Activated T-helper 9 cell treated with anti-CD3 and anti-CD28 coated beads, Interleukin-2, amount 50 U/mL, for 16 hours (primary cell): ENCODE measurements around the gene SFRP2.
A peak's percentile ranks its signal among the peaks of the same experiment; 100 is the strongest.

Source experiments
- DNase-seq: peaks from one replicate; pipeline ENCODE4 v3.0.0-alpha.2; 2020; ENCODE audit warnings: low read depth

The SFRP2 gene

GRCh38 chr4:153771046-153771445 lies 17.8 kb downstream of the SFRP2 start:
- no peak for DNase-seq

GRCh38 chr4:153766758-153767157 lies 22.1 kb downstream of the SFRP2 start:
- DNase-seq, result no peak

GRCh38 chr4:153765894-153766293 lies 23.0 kb downstream of the SFRP2 start:
- no peak for DNase-seq

DNA sequence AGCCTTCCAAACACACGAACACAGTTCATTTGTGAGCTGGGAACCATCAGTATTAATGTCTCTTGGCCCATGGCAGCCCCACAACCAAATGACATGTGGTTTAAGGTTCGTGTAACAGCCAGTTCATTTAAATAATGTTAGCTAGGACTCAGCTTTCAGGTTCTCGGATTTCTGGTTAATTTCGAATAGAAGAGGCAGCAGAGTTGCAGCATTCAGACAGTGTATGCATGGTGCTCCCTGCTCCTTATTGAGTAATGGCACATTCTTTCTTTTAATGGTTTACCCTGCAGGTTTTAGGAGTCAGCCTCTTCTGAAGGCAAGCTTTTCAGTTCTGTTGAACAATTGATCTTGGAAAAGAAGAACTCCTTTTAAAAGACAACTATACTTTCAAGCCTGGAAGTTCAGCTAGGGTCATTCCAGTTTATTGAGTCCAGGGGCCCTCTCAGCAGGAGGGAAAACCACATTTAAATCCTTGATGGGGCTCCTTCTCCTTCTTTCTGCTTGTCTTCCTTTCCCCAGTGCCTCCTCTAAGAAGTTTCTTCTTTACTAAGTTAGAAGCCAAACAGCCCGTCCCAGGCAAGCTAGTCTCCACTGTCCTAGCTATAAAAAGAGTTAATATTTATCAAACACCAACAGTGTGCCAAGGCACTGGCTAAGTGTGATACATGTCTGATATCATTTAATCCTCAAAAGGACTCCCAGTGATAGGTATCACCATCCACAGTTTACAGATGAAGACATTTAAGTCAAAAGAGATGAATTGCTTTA lies 24.1 kb downstream of the SFRP2 start:
- no peak for DNase-seq

GRCh38 chr4:153763404-153763803 lies 25.5 kb downstream of the SFRP2 start:
- no peak for DNase-seq

DNA sequence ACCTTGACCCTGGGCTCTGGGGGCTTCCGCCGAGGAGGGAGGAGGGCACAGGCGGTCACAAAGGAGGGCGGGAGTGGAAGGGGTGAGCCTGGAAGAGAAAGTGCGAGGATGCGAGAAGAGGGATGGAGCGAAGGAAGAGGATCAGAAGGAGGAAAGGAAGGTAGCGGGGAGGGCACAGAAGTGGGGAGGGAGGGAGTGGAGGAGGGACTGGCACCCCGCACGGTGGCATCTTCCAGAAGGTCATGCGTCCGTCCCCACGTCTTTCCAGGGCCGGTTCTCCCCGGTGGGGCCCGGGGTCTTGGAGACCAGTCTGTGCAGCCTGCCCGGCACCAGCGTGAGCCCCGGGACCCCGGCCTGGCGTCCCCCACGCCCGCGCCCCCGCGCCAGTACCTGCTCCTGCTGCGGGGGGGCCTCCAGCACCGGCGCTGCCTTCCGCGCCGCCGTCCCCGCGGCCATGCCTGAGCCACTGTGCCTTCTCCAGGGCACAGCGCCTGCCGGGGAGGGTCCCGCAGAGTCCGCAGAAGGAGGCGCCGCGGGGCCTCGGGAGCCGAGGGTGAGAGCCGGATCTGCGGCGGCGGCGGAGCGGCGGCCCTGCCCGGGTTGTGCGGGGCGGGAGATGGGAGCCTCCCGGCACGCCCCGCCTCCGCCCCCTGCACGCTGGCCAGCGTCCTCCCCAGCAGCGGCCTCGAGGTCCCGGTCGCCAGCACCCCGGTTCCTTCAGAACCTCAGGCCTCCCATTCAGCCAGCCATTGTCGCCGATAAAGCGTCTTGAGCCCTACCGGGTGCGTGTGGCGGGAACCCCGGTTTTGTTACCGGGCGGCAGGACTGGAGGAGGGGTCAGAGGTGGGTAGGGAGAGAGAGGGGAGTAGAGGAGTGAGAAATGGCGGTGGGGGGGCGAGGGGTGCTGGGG lies 29.2 kb downstream of the SFRP2 start, which contains the start of gene RNF175:
Gene RNF175, minus strand, starts transcription at position 618 of the 910 bp plus-strand sequence. Its CDS starts 162 bp downstream, at position 456.
- no peak for DNase-seq

DNA sequence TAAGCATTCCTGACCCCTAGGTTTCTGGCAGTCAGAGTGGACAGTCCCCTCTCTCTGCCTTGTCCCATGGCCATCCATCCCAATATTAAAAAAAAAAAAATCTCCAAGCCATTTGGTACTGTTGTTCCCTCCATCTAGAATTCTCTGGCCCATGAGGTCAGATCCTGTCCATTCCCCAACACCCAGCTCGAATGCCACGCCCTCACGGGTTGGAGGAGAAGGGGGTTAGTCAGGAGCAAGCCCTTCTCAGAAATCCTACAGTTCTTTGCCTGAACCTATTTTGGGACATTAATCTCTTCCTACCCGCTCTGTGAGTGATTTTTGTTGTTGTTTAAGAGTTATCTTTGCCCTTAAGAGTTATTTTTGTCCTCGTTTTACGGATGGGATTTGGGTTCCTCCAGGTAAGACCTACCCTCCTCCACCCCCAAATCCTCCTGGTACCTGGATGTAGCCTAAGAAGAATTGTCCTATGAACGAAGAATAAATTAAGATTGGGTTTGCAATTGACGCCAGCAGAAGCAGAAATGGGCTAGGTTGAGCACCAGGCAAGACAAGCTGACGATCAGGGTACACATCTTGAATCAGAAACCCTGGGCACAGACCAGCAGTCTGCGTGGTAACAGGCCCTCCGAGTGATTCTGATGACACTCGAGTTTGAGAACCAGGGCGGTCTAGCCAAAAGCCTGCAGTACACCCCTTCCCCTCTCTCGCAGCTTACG lies 30.0 kb downstream of the SFRP2 start:
- no peak for DNase-seq

DNA sequence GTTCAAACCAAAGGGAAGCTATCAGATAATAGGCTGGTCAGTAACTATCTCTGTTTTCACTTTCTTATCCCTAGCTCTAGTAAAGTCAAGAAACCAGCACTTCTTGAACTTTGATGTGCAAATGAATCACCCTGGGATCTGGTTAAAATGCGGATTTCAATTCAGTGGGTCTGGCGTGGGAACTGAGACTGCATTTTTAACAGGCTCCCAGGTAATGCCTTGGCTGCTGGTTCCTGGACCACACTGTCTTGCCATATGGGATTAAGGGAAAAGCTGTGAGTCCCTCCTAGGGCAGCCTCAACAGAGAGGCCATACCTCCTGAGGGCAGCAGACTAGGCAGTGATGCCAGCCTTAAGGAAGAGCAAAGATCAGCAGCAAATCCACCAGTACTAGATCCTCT lies 30.7 kb downstream of the SFRP2 start:
- no peak for DNase-seq

DNA sequence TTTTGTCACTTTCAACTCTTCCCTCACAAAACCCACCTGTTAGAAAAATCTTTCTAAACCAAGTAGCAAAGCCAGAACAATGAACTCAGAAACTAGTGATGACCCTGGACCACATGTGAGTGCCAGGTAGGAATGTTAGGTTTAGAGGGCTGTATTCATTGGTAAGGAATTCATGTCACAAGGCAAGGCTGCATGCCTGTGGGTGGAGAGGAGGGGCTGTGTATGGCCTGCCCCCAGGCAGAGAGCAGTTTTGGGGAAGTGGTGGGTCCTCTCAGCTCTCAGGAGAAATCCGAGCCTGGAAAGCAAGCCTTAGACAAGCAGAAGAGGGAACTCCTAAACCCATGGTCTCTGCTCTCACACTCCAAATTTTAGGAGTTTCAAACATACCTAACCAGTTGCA lies 31.5 kb downstream of the SFRP2 start:
- no peak for DNase-seq

- no peak for DNase-seq
Measured at GRCh38 chr4:153755186-153755585, 33.7 kb downstream of the SFRP2 start.

GRCh38 chr4:153750197-153750817 lies 38.6 kb downstream of the SFRP2 start:
- DNase-seq, result peak; percentile 31

- DNase-seq, result no peak
Measured at GRCh38 chr4:153748378-153748777, 40.5 kb downstream of the SFRP2 start.

GRCh38 chr4:153747406-153747955 lies 41.4 kb downstream of the SFRP2 start:
- DNase-seq, result no peak

- no peak for DNase-seq
Measured at GRCh38 chr4:153745651-153746050, 43.2 kb downstream of the SFRP2 start.

- DNase-seq, result no peak
Measured at GRCh38 chr4:153741541-153741940, 47.3 kb downstream of the SFRP2 start.

DNA sequence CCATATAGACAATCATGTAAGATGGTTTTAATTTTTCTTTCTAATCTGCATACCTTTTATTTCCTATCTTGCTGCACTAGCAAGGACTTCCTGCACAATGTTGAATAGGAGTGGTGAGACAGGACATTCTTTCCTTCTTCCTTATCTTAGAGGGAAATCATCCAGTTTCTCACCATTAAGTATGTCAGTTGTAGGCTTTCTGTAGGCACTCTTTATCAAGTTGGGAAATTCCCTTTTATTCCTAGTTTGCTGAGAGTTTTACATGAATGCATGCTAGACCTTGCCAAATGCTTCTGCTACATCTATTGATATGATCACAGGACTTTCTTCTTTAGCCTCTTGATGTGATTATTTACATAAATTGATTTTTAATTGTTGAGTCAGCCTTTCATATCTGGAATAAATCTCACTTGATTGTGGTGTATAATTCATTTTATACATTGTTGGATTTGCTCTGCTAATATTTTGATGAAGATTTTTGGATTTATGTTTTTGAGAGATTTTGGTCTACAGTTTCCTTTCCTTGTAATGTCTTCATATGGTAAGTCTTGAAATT lies 52.9 kb downstream of the SFRP2 start:
- no peak for DNase-seq

DNA sequence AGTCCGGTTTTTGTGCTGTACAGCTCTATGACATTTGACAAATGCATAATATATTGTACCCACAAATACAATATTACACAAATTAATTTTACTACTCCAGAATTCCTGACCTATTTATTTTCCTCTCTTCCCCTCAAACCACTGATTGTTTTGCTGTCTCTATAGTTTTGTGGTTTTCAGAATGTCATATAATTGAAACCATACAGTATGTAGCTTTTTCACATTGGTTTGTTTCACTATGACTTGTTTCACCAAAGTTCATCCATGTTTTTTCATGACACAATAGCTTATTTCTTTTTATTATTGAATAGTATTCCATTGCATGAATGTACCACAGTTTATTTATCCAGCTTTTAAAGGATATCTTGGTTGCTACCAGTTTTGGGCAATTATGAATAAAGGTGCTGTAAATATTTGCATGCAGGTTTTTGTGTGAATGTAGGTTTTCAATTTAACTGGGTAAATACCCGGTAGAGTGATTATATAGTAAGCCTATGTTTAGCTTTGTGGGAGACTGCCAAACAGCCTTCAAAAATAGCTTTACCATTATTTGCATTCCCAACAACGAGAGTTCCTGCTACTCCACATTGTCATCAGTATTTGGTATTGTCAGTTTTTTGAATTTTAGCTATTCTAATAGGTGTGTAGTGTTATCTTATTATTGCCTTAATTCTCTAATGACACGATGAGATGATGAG lies 55.0 kb downstream of the SFRP2 start:
- no peak for DNase-seq

DNA sequence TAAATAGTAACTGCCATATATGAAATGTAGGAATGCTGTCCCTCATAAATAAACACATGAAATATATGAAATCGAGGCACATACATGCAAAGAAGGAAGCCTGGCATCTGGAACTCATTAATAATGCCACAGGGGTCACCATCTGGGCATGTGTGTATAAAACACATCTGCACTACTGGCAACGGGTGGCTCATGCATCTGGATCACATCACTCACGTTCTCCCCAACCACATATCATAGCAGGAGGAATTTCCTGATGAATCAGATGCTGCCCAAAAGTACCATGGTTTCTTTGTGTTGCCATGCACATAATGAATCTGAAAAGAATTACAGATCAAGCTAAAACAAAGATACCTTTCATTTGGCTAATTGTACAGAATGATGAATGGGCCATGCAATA lies 57.6 kb downstream of the SFRP2 start:
- DNase-seq, result no peak
